Measurements from ENCODE around the gene NAIP. TPM values are rescaled to one million over a fixed set of nuclear protein-coding genes. Genes with fewer than 3 reads are reported as not detected.
"Not testable (repeated sequence)": the region's sequence is repeated elsewhere in the genome, so short reads cannot be mapped to it uniquely, and the experiment has no call there.

NAIP gene
- total RNA-seq, 4 donors from 2014 or later, result 5.0 to 25.7 (median 14.2) TPM

- WGBS, 2 donors (ENCODE audit: low coverage in 1 of 2), result 72 to 100% methylated on average over 1 to 7 of the region's 8 CpGs
- Histone ChIP-seq H3K4me3 (no peak overlapping the region), H3K36me3 (no peaks in the 10 kb centered on the region), H3K27me3 (no peaks in the 10 kb centered on the region), H3K4me1 (no peaks in the 10 kb centered on the region), H3K27ac (no peak overlapping the region), H3K9me3 (no peaks in the 10 kb centered on the region)
- TF ChIP-seq POLR2AphosphoS5 (IDR thresholded peaks at IDR 0.05), result no peak
- ATAC-seq, result no peak
These were observed 11.0 kb downstream of the NAIP start for GRCh38 chr5:71014176-71014575.

GRCh38 chr5:71013575-71013974 lies 11.6 kb downstream of the NAIP start:
- Histone ChIP-seq H3K27ac (no peak overlapping the region), H3K4me1 (no peaks in the 10 kb centered on the region), H3K9me3 (no peaks in the 10 kb centered on the region), H3K36me3 (no peaks in the 10 kb centered on the region), H3K27me3 (no peaks in the 10 kb centered on the region), H3K4me3 (no peak overlapping the region)
- no peak for ATAC-seq
- 79 to 84% methylated on average over 4 to 10 of the region's 12 CpGs for WGBS, 2 donors (ENCODE audit: low coverage in 1 of 2)
- no peak for TF ChIP-seq CTCF (IDR thresholded peaks at IDR 0.05)
- TF ChIP-seq EP300 (IDR thresholded peaks at IDR 0.05), result no peak
- no peak for TF ChIP-seq POLR2AphosphoS5 (IDR thresholded peaks at IDR 0.05)
- TF ChIP-seq POLR2A (IDR thresholded peaks at IDR 0.05), result no peak

- H3K27ac ChIP-seq, result no peak overlapping the region
- no peaks in the 10 kb centered on the region for H3K9me3 ChIP-seq
- H3K36me3 ChIP-seq, result no peaks in the 10 kb centered on the region
- H3K27me3 ChIP-seq, result no peaks in the 10 kb centered on the region
- no peak overlapping the region for H3K4me3 ChIP-seq
- TF ChIP-seq EP300 (IDR thresholded peaks at IDR 0.05) (no peak), POLR2A (IDR thresholded peaks at IDR 0.05) (no peak), POLR2AphosphoS5 (IDR thresholded peaks at IDR 0.05) (no peak), CTCF (IDR thresholded peaks at IDR 0.05) (no peak)
- ATAC-seq, result no peak
- H3K4me1 ChIP-seq, result no peaks in the 10 kb centered on the region
- WGBS, 2 donors (ENCODE audit: low coverage in 1 of 2), result 72 to 76% methylated on average over 5 to 7 of the region's 8 CpGs
These were observed 13.8 kb downstream of the NAIP start for GRCh38 chr5:71011194-71011792.

- H3K9me3 ChIP-seq, H3K27me3 ChIP-seq, H3K27ac ChIP-seq, H3K4me1 ChIP-seq, H3K4me3 ChIP-seq, ATAC-seq, H3K36me3 ChIP-seq: not testable (repeated sequence)
- WGBS, 2 donors (ENCODE audit: low coverage in 1 of 2), result 28% methylated on average over 2 of the region's 7 CpGs; no CpG with 5 or more reads in 1 of the 2 donors
These were observed 18.2 kb downstream of the NAIP start for GRCh38 chr5:71006983-71007382.

- H3K4me1 ChIP-seq, H3K27ac ChIP-seq, H3K36me3 ChIP-seq, H3K9me3 ChIP-seq, H3K27me3 ChIP-seq, H3K4me3 ChIP-seq, ATAC-seq: not testable (repeated sequence)
- WGBS, 2 donors (ENCODE audit: low coverage in 1 of 2), result no CpG with 5 or more reads among the region's 10 CpGs
These were observed 40.3 kb downstream of the NAIP start for GRCh38 chr5:70984882-70985281.

GRCh38 chr5:70967220-70967619 lies 57.9 kb downstream of the NAIP start:
- H3K36me3 ChIP-seq, H3K4me1 ChIP-seq, H3K27ac ChIP-seq, H3K4me3 ChIP-seq, ATAC-seq, H3K27me3 ChIP-seq, H3K9me3 ChIP-seq: not testable (repeated sequence)
- WGBS, 2 donors (ENCODE audit: low coverage in 1 of 2), result no CpG with 5 or more reads among the region's 7 CpGs

GRCh38 chr5:70964531-70964930 lies 60.6 kb downstream of the NAIP start:
- not testable (repeated sequence) for H3K27me3 ChIP-seq, H3K4me3 ChIP-seq, H3K27ac ChIP-seq, ATAC-seq, H3K9me3 ChIP-seq, H3K36me3 ChIP-seq, H3K4me1 ChIP-seq

- not testable (repeated sequence) for H3K27ac ChIP-seq, H3K4me3 ChIP-seq, ATAC-seq, H3K9me3 ChIP-seq, H3K27me3 ChIP-seq, H3K36me3 ChIP-seq, H3K4me1 ChIP-seq
- no CpG with 5 or more reads among the region's 10 CpGs for WGBS, 2 donors (ENCODE audit: low coverage in 1 of 2)
These were observed 72.1 kb downstream of the NAIP start for GRCh38 chr5:70953068-70953467.

GRCh38 chr5:70932560-70932959 lies 92.6 kb downstream of the NAIP start:
- not testable (repeated sequence) for ATAC-seq, H3K9me3 ChIP-seq, H3K4me3 ChIP-seq, H3K27me3 ChIP-seq, H3K36me3 ChIP-seq, H3K4me1 ChIP-seq, H3K27ac ChIP-seq
- no CpG with 5 or more reads among the region's 1 CpG for WGBS, 2 donors (ENCODE audit: low coverage in 1 of 2)

- H3K4me1 ChIP-seq, H3K36me3 ChIP-seq, H3K4me3 ChIP-seq, H3K27me3 ChIP-seq, H3K27ac ChIP-seq, ATAC-seq, H3K9me3 ChIP-seq: not testable (repeated sequence)
- WGBS, 2 donors (ENCODE audit: low coverage in 1 of 2), result no CpG with 5 or more reads among the region's 6 CpGs
These were observed 93.3 kb downstream of the NAIP start for GRCh38 chr5:70931709-70932368.

- H3K27me3 ChIP-seq, H3K4me3 ChIP-seq, H3K4me1 ChIP-seq, H3K27ac ChIP-seq, H3K36me3 ChIP-seq, H3K9me3 ChIP-seq: not testable (repeated sequence)
- peak; percentile 49 for ATAC-seq
- no CpG with 5 or more reads among the region's 16 CpGs for WGBS, 2 donors (ENCODE audit: low coverage in 1 of 2)
These were observed 100.0 kb downstream of the NAIP start for GRCh38 chr5:70925211-70925562.

All from gastroesophageal sphincter (tissue), 4 donors.